Stimulated activated CD8-positive, alpha-beta memory T cell treated with anti-CD3 and anti-CD28 coated beads, Interleukin-15, amount 100 ng/mL, for 1 hour (primary cell): ENCODE data around the gene PLEKHA6.

ENCODE experiments used
- DNase-seq: peaks from one replicate; pipeline ENCODE4 v3.0.0-alpha.2; 2020; ENCODE audit warnings: low read depth

PLEKHA6 gene

DNA sequence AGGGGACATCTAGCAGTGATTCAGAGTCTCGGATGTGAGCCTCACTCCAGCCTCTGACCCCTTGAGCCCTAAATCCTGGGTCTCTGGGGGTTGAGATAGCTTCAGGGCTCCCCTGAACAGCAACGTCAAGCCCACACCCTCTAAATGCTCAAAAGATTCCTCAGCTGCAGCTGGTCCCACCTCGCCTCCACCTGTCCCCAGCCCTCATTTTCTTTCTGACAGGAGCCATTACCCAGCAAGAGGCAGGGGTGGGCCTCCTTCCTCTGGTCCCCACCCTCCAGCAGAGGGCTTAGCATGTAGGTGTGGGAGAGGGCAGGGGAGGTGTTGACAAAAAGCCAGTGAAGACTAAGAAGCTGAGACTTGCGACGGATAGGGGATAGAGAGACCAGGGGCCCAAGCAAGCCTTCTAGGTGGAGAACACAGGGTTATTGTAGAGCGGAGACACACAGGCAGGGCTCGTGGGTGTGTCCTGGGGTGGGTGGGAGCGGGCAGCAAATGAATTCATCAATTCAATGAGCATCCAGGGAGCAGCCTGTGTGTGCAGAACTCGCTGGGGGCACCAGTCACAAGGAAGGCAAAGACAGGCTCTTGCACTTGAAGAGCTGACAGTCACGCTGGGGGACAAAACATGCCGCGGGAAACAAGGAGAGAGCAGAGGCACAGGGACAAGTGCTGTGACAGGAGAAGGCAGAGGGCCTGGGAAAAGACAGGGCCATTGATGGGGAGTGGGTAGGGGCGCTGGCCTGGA is 97.0 kb downstream of the PLEKHA6 start:
- no peak for DNase-seq

DNA sequence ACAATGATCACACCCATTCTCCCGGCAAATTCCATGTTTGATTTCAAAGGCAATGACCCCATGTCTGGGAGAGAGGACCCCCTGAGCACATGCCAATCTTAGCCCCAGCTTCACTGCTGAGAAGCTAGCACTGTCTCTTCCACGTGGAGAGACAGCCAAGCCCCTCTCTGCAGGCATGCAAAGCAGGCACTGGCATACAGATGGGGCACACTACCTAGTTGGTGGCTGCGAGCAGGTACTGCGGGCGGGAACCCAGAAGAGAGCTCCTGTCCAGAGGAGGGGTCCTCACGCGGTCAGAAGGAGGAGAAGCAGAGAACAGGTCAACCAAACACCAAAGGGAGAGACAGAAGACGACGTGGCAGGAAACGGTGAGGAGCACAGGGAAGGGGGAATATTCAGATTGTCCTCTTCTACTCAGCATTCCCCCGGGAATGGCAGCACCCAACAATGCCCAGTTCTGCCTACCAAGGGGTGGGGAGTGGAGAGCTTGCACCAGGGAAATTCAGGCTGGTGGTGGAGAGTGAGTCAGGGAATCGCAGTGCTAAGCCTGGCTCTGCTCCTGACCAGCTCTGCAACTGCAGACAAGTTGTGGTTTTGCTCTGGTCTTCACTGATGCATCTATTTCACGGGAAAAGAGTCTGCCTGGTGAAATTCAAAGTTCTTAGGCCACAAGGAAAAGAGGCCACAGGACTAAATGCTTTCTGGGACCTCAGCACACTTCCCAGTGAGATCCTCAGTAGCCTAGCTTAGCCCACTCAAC is 97.8 kb downstream of the PLEKHA6 start:
- no peak for DNase-seq

DNA sequence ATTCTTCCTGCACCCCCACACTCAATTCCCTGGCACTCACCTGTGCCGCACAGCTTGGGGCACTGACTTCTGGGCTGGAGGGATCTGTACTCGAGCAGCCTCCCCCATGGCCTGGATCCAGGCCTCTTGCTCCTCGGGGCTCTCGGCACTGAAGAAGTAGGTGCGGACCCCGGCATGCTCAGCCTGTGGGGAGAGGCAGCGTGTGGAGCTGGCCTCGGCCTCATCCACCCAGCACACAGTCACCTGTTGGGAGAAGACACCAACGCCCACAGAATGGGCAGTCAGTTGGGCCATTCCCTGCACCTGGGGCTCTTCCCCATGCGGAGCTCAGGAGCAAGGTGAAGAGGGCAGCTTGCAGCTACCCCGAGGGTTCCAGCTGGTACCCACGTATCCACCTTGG is 98.5 kb downstream of the PLEKHA6 start:
- DNase-seq: no peak

DNA sequence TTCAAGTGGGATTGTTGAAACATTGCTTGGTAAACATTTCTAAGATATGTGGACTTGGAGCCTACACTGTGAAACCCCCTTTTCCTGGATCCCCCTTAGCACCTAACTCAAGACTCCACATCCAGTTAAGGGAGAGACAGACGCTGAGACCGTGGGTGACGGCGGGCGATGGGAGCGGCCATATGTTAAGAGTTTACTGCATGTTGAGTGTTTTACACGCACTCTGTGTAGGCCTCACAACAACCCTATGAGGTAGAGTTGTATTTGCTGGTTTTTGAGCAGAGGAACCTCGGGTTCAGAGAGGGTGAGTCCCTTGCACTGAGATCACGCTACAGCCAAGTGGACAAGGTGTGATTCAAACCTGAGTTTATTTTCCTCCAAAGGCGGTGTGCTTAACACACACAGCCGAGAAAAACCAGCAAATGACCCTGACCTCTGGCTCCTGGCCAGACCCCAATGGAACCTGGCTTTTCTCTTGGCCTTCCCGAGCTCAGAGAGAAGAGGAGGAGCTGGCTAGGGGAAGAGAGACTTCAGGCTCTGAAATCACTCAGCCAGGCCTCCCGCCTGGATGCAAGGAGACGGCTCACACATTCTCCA is 99.0 kb downstream of the PLEKHA6 start:
- DNase-seq: no peak

DNA sequence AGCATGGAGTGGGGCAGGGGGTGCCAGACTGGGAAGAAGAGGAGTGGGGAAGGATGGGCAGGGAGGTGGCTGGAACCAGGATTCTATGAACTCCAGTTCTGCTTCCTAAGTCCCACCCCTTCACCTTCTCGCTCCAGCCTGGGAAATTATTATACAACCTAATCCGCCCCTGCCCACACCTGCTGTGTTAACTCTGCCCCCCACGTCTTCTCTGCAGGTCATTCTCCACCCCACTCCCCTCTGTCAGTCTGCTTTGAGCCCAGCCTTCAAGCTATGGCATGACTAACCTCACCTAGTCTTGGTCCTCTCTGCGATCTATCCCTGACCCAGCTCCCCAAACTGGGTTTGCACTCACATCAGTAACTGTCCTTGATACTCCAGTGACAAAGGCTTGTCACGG is 99.9 kb downstream of the PLEKHA6 start:
- DNase-seq: no peak

DNA sequence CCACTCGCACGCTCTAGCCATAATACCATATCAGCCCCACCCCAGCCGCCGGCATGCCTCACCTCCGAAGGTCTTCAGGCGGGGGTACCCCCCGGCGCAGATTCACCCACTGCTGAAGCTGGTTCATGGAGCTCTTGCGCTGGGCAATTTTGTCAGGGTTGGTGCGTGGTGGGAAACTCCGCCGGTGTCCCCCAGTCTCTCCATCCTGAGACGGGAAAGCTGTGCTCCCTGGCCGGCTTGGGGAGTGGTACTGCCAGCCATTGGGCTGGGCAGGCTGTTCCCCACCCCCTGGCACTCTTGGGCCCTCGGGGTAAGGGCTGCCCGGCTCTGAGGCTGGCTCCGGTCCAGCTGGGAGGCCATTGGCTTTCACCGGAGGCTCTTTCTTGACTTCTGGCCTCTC is 100.5 kb downstream of the PLEKHA6 start:
- DNase-seq: no peak

DNA sequence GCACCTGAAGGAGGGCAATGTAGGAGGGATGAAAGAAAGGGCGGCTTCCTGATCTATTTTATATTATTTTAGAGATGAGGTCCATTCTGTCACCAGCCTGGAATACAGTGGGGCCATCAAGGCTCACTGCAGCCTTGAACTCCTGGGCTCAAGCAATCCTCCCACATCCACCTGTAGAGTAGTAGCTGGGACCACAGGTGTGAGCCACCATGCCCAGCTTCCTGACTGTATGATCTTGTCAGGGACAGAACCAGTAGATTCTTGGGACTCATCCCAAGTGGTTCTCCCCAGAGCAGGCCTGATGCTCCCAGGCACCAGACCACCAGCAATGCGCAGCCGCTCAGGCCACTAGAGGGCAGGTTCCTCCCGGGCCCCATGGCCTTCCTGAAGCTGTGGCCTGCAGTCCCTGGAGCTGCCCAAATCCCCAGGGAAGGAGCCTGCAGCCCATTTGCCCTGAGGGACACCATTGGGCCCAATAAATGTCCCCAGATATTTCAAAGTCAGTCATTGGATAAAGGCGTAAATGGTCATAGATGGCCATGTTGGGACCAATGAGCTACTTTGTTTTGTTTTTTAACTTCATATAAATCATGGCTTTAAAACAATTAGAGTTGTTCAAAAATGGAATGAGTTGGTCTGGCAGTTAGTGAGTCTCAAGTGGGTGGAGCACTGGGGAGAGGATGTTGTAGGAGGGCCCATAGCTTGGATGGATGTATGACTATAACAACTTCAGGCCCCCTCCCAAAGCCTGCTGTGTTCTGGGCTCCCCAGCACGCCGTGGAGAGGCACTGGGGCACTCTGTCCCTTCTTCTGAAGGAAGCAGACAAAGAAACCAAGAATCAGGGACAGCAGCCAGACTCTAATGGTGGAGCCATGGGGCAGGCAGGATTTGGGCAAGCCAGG is 101.3 kb downstream of the PLEKHA6 start:
- no peak for DNase-seq

DNA sequence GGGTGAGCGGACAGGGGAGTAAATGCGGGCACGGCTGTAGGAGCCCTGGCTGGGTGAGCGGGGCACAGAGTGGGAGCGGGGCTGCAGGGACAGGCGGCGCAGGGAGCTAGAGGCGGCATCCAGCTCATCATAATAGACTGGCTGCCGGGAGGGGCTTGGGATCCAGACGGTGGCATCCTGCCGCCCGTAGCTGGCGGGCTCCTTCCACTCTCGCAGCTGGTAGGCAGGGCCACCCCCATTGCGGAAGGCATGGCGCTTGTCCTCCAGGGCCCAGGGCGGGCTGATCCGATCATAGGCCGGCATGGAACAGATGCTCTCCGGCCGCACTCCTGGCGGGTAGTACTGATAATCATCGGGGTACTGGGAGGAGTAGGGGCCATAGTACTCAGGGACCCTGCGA is 102.3 kb downstream of the PLEKHA6 start:
- DNase-seq: no peak

DNA sequence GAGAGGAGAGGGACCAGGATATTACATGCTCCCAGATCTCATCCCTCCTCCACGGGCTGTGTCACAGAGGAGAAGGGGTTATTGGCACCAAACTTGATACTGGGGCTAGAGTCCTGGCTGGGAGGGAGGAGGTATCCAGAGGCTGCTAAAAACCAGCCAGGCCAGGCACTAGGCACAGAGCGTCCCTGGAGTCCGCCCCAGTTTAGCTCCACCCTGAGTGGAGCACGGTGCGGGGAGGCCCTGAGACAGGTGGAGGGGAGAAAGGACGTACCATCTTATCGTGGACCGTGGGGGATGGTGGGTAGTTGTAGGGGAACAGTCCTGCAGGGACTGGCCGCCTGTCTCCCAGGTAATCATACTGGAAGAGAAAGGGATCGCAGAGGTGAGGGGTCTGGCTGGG is 103.2 kb downstream of the PLEKHA6 start:
- no peak for DNase-seq

DNA sequence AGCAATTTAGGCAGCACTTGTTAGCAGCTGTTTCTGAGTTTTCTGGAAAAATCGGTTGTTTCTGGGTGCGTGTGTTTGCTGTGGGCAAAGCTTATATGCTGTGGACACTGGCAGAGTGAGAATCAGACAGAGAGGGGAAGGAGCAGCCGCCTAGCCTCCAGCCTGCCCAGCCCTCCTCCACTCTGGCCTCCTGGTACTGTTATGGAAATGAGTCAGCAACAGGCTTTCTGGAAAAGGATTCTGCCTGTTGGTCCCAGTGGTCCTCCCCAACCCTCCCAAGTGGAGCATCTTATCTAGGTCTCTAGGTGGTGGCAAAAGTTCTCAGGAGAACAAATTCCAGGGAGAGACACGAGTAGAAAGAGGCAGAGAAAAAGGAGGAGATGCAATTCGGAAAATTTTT is 103.8 kb downstream of the PLEKHA6 start:
- no peak for DNase-seq

DNA sequence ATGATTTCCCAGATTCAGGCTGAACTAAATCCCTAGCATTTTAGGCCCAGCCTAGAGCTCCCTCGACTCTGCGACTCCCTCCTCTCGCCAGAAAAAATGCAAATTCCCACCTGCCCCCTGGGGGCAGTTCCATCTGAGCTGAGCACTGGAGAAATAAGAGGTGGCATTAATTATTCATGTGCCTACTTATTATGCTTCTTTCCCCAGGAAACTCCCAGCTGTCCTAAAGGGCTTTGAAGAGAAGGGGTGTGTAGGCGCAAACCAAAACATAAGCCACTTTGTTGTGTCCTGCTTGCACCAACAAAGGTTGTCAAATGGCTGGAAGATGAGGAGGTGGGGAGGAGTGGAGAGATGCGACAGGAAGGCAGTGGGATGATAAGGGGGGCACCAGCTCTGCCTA is 104.5 kb downstream of the PLEKHA6 start:
- no peak for DNase-seq

DNA sequence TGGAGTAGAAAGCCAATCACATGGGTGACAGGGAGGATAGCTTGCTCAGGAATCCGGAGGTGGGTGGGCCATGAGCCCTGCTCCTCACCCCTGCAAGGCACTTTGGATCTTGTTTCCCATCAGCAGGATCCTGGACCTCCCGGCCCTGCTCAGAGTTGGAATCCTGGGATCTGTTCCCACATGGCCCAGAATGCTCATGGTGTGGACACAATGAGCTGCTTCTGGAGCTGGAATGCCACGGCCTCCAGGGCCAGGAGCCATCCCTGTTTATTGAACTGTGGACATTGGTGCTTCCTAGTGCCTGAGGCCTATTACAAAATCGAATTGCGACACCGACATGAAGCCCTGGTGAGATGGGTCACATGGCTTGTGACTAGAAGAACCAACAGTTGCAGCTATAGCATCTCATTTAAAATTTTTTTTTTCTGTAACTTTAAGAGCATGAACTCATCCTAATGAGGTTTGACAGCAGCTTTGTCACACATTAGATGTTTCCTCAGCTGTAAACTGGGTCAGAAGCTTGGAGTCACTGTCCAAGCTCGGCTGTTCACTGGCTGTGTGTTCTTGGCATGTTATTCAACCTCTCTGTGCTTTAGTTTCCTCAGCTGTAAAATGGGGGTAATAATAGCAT is 105.6 kb downstream of the PLEKHA6 start:
- no peak for DNase-seq

DNA sequence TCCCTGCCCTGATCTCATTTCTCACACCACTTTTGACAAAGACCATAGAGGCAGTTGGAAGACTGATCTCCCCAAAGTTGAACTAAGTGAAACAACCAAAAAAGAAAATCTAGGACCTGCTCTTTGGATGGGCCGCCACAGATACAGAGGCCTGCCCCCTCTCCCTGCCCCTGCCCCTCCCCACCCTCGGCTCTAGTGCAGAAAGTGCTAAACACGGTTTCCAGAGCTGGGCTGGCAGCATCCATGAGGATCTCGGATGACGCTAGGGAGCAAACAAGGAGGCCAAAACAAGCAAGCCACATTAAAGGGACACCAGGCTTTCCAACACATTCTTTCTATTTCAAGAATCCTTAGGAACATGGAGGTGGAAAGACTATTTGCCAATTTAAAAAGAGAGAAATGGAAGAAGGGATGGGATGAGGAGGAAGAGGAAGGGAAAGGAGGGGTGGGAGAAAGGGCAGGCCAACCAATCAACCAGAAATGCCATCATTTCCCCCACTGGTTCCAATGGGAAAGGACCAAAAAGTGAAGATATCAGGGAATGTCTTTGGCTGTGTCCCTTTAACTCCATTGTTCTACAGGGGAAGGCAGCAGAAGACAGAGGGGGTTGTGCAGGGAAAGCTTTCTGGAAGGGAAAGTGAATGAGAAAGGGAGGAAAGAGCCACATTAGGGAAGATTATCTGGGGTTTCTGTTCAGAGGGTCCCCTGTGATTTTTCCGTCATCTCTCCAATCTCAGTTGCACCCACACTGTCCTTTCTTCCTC is 107.6 kb downstream of the PLEKHA6 start:
- DNase-seq: no peak

DNA sequence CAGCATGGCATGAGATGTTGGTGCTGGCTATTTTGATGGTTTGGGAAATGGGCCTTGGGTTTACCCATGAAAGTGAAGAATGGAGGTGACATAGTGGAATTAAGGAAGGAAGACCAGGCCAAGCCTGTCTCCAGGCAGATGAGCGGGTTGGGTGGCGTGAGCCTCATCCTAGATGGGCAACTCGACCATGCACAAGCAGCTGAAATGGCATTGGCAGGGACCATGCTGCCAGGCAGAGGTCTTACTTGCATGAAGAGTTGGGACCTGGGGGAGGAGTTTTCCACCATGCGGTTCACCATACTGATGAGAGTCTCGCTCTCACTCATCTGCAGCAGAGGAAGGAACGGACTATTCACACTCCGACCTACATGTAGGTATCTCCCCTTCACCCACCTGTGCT is 108.4 kb downstream of the PLEKHA6 start:
- no peak for DNase-seq

DNA sequence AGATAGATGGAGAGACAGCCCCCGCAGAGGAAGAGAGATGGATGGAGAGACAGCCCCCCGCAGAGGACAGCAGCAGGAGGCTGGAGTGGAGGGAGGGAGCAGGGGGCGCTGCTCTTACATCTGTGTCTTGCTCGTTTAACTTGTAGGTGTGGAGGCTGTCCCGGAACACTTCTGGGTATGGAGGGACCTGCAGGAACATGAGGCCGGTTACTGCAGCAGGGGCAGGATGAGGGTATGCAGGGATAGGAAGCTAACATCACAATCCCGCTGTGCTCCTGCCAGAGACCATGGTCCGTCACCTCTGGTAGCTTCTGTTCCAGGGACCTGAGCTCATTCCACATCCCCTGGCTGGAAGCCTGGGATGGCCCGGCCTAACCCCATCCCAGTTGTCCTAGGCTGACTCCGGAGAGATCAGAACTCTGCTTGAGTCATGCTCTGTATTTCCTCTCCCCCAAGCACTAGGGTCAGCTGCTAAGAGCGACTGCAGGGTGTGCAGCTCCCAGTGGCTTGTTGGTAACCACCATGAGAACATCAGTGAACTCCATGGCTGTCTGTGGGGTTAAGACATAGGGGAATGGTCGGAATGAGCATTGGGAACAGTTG is 109.2 kb downstream of the PLEKHA6 start:
- no peak for DNase-seq

DNA sequence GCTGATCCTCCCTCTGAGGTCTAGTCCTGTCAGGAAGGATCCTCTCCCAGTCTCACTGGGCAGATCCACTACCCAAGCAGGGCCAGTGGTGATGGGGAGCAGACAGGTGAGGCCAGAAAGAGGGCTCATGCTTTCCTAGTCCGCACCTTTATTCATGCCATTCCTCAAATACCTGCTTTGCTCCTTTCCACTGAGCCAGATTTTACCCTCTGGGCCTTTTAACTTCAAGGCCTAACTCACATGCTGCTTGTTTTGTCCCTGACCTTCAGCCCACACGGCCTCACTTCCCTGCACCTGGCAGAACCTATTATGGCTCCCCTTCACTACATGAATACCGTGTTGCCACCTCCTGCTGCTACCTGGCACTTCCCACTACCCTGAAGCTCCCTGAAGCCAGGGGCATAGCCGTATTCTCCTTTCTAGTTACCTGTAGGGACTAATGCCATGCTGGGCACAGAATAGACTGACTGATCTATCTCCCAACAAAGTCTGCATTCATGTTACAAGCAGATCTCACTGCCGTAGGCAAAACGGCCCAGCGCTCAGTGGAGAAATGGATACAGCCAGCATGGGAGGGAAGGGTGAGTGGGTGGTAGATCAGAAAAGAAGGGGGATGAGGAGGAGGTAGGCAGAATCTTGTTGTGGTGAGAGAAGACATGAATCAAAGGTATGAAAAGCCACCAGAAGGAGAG is 109.8 kb downstream of the PLEKHA6 start:
- DNase-seq: no peak

DNA sequence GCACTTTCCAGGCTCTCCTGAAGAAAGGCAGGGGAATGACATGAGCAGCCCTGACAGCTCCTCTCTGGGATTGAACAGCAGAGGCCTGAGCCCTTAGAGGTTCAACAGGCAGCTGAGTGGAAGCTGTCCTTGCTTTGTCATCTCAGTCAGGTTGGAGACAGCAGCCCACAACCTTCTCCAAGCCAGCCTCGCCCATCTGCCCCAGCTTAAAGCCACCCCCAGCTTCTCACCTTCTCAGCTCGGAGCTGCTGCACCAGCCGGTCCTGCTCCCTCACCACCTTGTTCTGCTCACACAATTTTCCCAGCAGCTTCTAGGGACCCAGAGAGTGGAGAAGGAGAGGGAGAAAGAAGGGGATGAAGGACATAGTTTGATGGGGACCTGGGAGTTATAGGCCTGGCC is 110.8 kb downstream of the PLEKHA6 start:
- no peak for DNase-seq

DNA sequence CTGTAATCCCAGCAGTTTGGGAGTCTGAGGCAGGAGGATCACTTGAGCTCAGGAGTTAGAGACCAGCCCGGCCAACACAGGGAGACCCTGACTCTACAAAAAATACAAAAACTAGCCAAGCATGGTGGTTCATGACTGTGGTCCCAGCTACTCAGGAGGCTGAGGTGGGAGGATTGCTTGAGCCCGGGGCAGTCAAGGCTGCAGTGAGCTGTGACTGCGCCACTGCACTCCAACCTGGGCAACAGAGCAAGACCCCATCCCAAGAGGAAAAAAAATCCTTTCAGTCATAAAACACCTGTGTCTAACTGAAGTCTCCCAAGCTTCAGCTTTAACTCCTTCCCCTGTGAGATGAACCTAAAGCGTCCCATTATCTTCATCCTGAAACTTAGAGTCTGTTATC is 112.9 kb downstream of the PLEKHA6 start:
- no peak for DNase-seq

DNA sequence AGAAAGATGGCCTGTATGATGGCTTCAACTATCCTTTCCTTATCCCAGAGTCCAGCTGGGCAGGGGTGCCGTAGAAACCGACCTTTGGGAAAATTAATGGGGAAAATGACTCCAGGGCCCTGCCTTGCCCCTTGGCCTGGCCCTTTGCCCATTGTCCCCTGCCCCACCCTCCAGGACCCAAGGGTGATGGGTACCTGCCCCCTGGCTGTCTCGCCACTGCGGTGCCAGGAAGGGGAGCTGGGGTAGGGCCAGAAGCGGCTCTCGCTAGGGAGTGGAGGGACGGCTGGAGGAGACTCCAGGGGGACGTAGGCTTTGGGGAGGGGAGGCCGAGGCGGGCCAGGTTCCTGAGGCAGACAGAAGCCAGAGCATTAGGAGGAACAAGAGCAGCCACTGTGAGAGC is 116.8 kb downstream of the PLEKHA6 start:
- DNase-seq: no peak

DNA sequence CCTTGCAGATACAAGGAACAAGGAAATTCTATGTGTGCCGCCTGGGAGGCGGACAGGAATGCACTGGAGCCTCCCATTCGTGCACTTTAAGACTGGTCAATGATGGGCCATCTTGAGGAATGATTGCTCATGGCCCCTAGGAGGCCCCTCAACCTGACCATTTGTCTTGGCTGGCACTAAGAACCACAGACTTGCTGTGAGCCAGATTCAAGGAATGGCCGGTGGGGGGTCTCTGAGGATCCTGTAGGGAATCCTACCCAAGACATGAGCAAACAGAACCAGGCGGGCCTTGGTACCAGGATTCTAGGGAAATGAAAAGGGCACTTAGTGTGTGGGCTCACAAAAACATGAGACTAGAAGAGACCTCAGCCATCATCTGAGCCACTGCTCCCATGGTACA is 117.8 kb downstream of the PLEKHA6 start:
- no peak for DNase-seq
